MCF 10A (cell line): ENCODE measurements around the gene ACOT11. TPM values are rescaled to one million over a fixed set of nuclear protein-coding genes. Genes with fewer than 3 reads are reported as not detected.
"Not testable (repeated sequence)": the region's sequence is repeated elsewhere in the genome, so short reads cannot be mapped to it uniquely, and the experiment has no call there.

Experiments
- BruUV-seq: library from RNA; stranded (reverse); fragments of 400-500 nt; replicated peaks from 2 replicates; lab custom pipeline; 2021; lab: Mats Ljungman, UMichigan
- CTCF ChIA-PET: fragments of 300-600 bp; sonication (Branson Sonifier 250); formaldehyde crosslinking; extraction: SDS; loops from one replicate; lab custom pipeline; 2021; ENCODE audit warnings: antibody characterized with exemption, inconsistent platforms; lab: Yijun Ruan, JAX
- POLR2A ChIA-PET: fragments of 300-600, 350-650 bp; sonication (Branson Sonifier 250); formaldehyde crosslinking; extraction: SDS; loops from one replicate; lab custom pipeline; 2020; ENCODE audit warnings: antibody characterized with exemption, inconsistent platforms; lab: Yijun Ruan, JAX
- DNase-seq: peaks from one replicate; pipeline ENCODE4 v3.0.0-alpha.2; 2018; ENCODE audit not compliant: unreplicated experiment
- H3K27ac Mint-ChIP-seq: one replicate; pipeline ENCODE4 v1.8.0; 2022; ENCODE audit warnings: mild to moderate bottlenecking, low read depth, mixed read lengths; ENCODE audit not compliant: unreplicated experiment
- H3K27me3 Mint-ChIP-seq: one replicate; pipeline ENCODE4 v1.8.0; 2022; ENCODE audit warnings: mixed read lengths; ENCODE audit not compliant: insufficient read depth, unreplicated experiment
- H3K36me3 Mint-ChIP-seq: one replicate; pipeline ENCODE4 v1.8.0; 2022; ENCODE audit warnings: mild to moderate bottlenecking, moderate library complexity, mixed read lengths; ENCODE audit not compliant: insufficient read depth, unreplicated experiment
- H3K4me1 Mint-ChIP-seq: one replicate; pipeline ENCODE4 v1.8.0; 2022; ENCODE audit warnings: mixed read lengths; ENCODE audit not compliant: insufficient read depth, unreplicated experiment
- H3K4me3 Mint-ChIP-seq: one replicate; pipeline ENCODE4 v1.8.0; 2022; ENCODE audit warnings: mild to moderate bottlenecking, moderate library complexity, mixed read lengths; ENCODE audit not compliant: unreplicated experiment
- H3K9me3 Mint-ChIP-seq: one replicate; pipeline ENCODE4 v1.8.0; 2022; ENCODE audit warnings: mixed read lengths; ENCODE audit not compliant: unreplicated experiment
- intact Hi-C: fragments of 100-400 bp; cut with micrococcal nuclease; formaldehyde crosslinking; loops from 2 replicates; pipeline ENCODE4 v1.14.1; 2022
- total RNA-seq: library from RNA; stranded (reverse); gene quantifications from 2 replicates; pipeline ENCODE4 v1.2.3, GENCODE V29; 2022
- TF ChIP-seq, protein P1 (sequence below): fragments of 200-600 bp; IDR thresholded peaks from one replicate; pipeline ENCODE4 v1.8.0; 2022; ENCODE audit warnings: antibody characterized with exemption, mild to moderate bottlenecking; ENCODE audit not compliant: unreplicated experiment

ACOT11 gene
- total RNA-seq, 1 experiment from 2014 or later = 5.3 TPM

- intact Hi-C loops = no loop called here
- CTCF ChIA-PET = interaction anchor here (0.7 kb wide), 1 partner anchor 79 kb away, joined by 5 read pairs; no protein-coding TSS in a partner anchor
- H3K27ac Mint-ChIP-seq = no peak overlapping the region
- no peaks in the 10 kb centered on the region for H3K4me1 Mint-ChIP-seq
- no peak for DNase-seq
- H3K36me3 Mint-ChIP-seq = no peaks in the 10 kb centered on the region
- POLR2A ChIA-PET = interaction anchor here (0.9 kb wide), 1 partner anchor 453 kb away, joined by 3 read pairs; the partner anchor contains the start of genes TCEANC2 and TMEM59
- no peaks in the 10 kb centered on the region for H3K9me3 Mint-ChIP-seq
- no peak overlapping the region for H3K4me3 Mint-ChIP-seq
- H3K27me3 Mint-ChIP-seq = no peaks in the 10 kb centered on the region
- TF ChIP-seq, protein P1, sequence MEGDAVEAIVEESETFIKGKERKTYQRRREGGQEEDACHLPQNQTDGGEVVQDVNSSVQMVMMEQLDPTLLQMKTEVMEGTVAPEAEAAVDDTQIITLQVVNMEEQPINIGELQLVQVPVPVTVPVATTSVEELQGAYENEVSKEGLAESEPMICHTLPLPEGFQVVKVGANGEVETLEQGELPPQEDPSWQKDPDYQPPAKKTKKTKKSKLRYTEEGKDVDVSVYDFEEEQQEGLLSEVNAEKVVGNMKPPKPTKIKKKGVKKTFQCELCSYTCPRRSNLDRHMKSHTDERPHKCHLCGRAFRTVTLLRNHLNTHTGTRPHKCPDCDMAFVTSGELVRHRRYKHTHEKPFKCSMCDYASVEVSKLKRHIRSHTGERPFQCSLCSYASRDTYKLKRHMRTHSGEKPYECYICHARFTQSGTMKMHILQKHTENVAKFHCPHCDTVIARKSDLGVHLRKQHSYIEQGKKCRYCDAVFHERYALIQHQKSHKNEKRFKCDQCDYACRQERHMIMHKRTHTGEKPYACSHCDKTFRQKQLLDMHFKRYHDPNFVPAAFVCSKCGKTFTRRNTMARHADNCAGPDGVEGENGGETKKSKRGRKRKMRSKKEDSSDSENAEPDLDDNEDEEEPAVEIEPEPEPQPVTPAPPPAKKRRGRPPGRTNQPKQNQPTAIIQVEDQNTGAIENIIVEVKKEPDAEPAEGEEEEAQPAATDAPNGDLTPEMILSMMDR = no peak
- no TSS peak for BruUV-seq
Measured at GRCh38 chr1:54506594-54506993, 41.4 kb upstream of the ACOT11 start.

DNA sequence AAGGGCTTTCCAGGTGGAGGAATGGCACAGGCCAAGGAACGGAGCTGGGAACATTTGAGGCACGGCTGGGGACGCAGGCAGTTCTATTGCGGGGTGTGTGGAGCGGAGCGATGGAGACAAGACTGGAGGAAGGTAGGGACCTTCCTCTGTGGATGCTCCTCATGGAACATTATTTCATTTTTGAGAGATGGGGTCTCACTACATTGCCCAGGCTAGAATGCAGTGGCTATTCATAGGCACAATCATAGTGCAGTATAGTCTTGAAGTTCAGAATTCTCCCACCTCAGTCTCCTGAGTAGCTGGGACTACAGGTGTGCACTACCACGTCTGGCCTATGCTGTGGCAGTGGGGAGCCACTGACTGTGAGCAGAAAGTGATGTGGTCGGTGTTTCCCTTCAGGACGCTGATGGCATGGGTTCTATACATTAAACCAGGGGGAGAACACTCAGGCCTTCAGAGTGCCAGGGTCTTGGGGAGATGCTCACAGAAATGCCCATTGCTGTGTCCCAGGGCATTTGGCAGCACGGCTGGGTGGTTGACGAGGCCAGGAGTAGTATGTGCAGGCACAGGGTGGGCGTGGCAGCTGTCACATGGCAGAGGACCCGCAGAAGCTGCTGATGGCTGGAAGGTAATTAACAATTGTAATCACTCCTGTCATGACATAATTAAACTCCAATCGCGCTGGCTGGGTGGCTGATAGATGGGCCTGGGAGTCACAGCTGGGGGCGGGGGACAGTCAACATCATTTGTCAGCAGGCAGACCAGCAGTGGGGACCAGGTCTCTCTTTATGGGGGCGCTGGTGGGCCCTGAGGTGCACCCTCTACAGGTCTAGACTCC lies 40.8 kb upstream of the ACOT11 start:
- Mint-ChIP-seq H3K9me3 (no peaks in the 10 kb centered on the region), H3K4me3 (no peak overlapping the region), H3K27ac (no peak overlapping the region), H3K27me3 (no peaks in the 10 kb centered on the region), H3K36me3 (no peaks in the 10 kb centered on the region), H3K4me1 (no peaks in the 10 kb centered on the region)
- ChIA-PET POLR2A (interaction anchor here (0.9 kb wide), 1 partner anchor 454 kb away, joined by 3 read pairs; the partner anchor contains the start of genes TCEANC2 and TMEM59), CTCF (interaction anchor here (0.7 kb wide), 1 partner anchor 79 kb away, joined by 5 read pairs; no protein-coding TSS in a partner anchor)
- DNase-seq = no peak
- TF ChIP-seq, protein P1 = no peak
- intact Hi-C loops = no loop called here
- no TSS peak for BruUV-seq

- CTCF ChIA-PET = interaction anchor here (0.6 kb wide), 1 partner anchor 24 kb away, joined by 3 read pairs; no protein-coding TSS in a partner anchor
- H3K9me3 Mint-ChIP-seq = no peaks in the 10 kb centered on the region
- H3K36me3 Mint-ChIP-seq = no peaks in the 10 kb centered on the region
- TF ChIP-seq, protein P1 = no peak
- no peak overlapping the region for H3K4me3 Mint-ChIP-seq
- POLR2A ChIA-PET = no interaction called here
- no peaks in the 10 kb centered on the region for H3K4me1 Mint-ChIP-seq
- H3K27ac Mint-ChIP-seq = no peak overlapping the region
- intact Hi-C loops = no loop called here
- no peaks in the 10 kb centered on the region for H3K27me3 Mint-ChIP-seq
- DNase-seq = no peak
- no TSS peak for BruUV-seq
Measured at GRCh38 chr1:54510715-54511270, 37.2 kb upstream of the ACOT11 start.

- H3K9me3 Mint-ChIP-seq, POLR2A ChIA-PET, H3K27ac Mint-ChIP-seq, H3K4me3 Mint-ChIP-seq, H3K27me3 Mint-ChIP-seq, BruUV-seq, H3K4me1 Mint-ChIP-seq, DNase-seq, intact Hi-C loops, H3K36me3 Mint-ChIP-seq: not testable (repeated sequence)
- CTCF ChIA-PET = interaction anchor here (0.6 kb wide), 1 partner anchor 89 kb away, joined by 3 read pairs; no protein-coding TSS in a partner anchor
Measured at GRCh38 chr1:54513921-54514580, 34.0 kb upstream of the ACOT11 start.
